Lung (tissue), 12 donors: ENCODE results near the gene HM13. TPM values are rescaled to one million over a fixed set of nuclear protein-coding genes. Genes with fewer than 3 reads are reported as not detected.

Experiments used
- ATAC-seq: fragments of 200-7000 bp; cut with Tn5 transposase; one replicate; pipeline ENCODE4 v1.9.1; 2020; ENCODE audit warnings: moderate number of reproducible peaks; ENCODE audit not compliant: insufficient read depth, low FRiP score
- DNase-seq, 3 donors: peaks; one replicate each; pipeline ENCODE4 v3.0.0-alpha.2; 2013 to 2017
- H3K27ac ChIP-seq, 2 donors: one replicate each; pipeline ENCODE4 v1.5.1; 2013; ENCODE audit warnings: mild to moderate bottlenecking in 2 of 2, moderate library complexity in 2 of 2, control low read depth in 1 of 2, inconsistent platforms in 1 of 2, low read depth in 1 of 2, low read length in 1 of 2
- H3K27me3 ChIP-seq, 3 donors: one replicate each; pipeline ENCODE4 v1.5.1; 2013; ENCODE audit warnings: low read length in 2 of 3; ENCODE audit not compliant: control insufficient read depth in 3 of 3, insufficient read depth in 3 of 3
- H3K36me3 ChIP-seq, 4 donors: one replicate each; pipeline ENCODE4 v1.5.1; 2013; ENCODE audit warnings: low read length in 4 of 4, mild to moderate bottlenecking in 1 of 4, moderate library complexity in 1 of 4; ENCODE audit not compliant: control insufficient read depth in 4 of 4, insufficient read depth in 4 of 4
- H3K4me1 ChIP-seq, 5 donors: one replicate each; pipeline ENCODE4 v1.5.1; 2013; ENCODE audit warnings: low read length in 5 of 5, mild to moderate bottlenecking in 2 of 5, moderate library complexity in 1 of 5; ENCODE audit not compliant: control insufficient read depth in 5 of 5, insufficient read depth in 5 of 5
- H3K4me3 ChIP-seq: one replicate; pipeline ENCODE4 v1.5.1; 2013; ENCODE audit warnings: mild to moderate bottlenecking, control low read depth, moderate library complexity
- H3K9ac ChIP-seq, 2 donors: one replicate each; pipeline ENCODE4 v1.5.1; 2013; ENCODE audit warnings: low read length in 2 of 2, control low read depth in 1 of 2; ENCODE audit not compliant: insufficient read depth in 1 of 2
- H3K9me3 ChIP-seq, 4 donors: one replicate each; pipeline ENCODE4 v1.5.1; 2013; ENCODE audit warnings: low read length in 3 of 4, mild to moderate bottlenecking in 1 of 4, moderate library complexity in 1 of 4; ENCODE audit not compliant: control insufficient read depth in 4 of 4, insufficient read depth in 3 of 4
- CTCF ChIP-seq: IDR thresholded peaks from 2 replicates; pipeline ENCODE4 v1.5.1; 2012; ENCODE audit warnings: mild to moderate bottlenecking; ENCODE audit errors: control extremely low read depth, extremely low read depth
- WGBS, 2 donors: extraction: QIAGEN DNeasy Blood & Tissue Kit; methylation state at CpG; one replicate each; pipeline ENCODE4 v1.1.7; 2013; 5-methylcytosine and 5-hydroxymethylcytosine counted together
- polyA plus RNA-seq, 2 donors: library from polyadenylated mRNA; stranded (reverse); fragments of 200-250 nt; gene quantifications; one replicate each; pipeline ENCODE4 v1.2.1, GENCODE V29; 2013
- total RNA-seq, 2 donors: library from RNA; depleted of rRNA in 1 of 2; stranded (reverse); fragments of >200 nt in 1 of 2; gene quantifications; one replicate each; pipeline ENCODE4 v1.2.1, GENCODE V29; 2014 to 2021
- donor health status: control.
- donor health status: control.
- donor health status: Bipolar disorder and iron deficiency.
- donor health status: healthy.
- donor health status: DM: yes; HTN: yes; CAD: no.

The HM13 gene
- total and polyA plus RNA-seq, 4 donors = 53.5 to 249 (median 205) TPM

- peaks cover 34 to 56% (median 43%) of the 10 kb centered on the region in 4 donors for H3K36me3 ChIP-seq
- DNase-seq = no peak
These were observed 21.1 kb downstream of the HM13 start for GRCh38 chr20:31535298-31535697.

GRCh38 chr20:31536575-31536974, 22.3 kb downstream of the HM13 start:
- Histone ChIP-seq H3K27ac (no peak overlapping the region), H3K27me3 (no peaks in the 10 kb centered on the region), H3K4me3 (no peak overlapping the region), H3K36me3 (peaks cover 27 to 53% (median 40%) of the 10 kb centered on the region in 4 donors), H3K9ac (no peak overlapping the region), H3K4me1 (no peaks in the 10 kb centered on the region), H3K9me3 (no peaks in the 10 kb centered on the region)
- 98 to 99% methylated on average over 5 of the region's 5 CpGs for WGBS, 2 donors
- DNase-seq (no peak), ATAC-seq (no peak)
- no peak for TF ChIP-seq CTCF

More at GRCh38 chr20:31535298-31535697, 21.1 kb downstream of the HM13 start:
- H3K4me3 ChIP-seq = no peak overlapping the region
- H3K4me1 ChIP-seq = no peaks in the 10 kb centered on the region
- ATAC-seq = no peak
- no peak overlapping the region for H3K9ac ChIP-seq
- H3K9me3 ChIP-seq = no peaks in the 10 kb centered on the region
- no peaks in the 10 kb centered on the region for H3K27me3 ChIP-seq
- TF ChIP-seq CTCF = no peak
- H3K27ac ChIP-seq = no peak overlapping the region

GRCh38 chr20:31537116-31537871, 23.1 kb downstream of the HM13 start:
- Histone ChIP-seq H3K4me1 (no peaks in the 10 kb centered on the region), H3K9me3 (no peaks in the 10 kb centered on the region), H3K27ac (no peak overlapping the region), H3K36me3 (peaks cover 24 to 53% (median 36%) of the 10 kb centered on the region in 4 donors), H3K4me3 (no peak overlapping the region), H3K27me3 (no peaks in the 10 kb centered on the region), H3K9ac (no peak overlapping the region)
- no peak for DNase-seq
- WGBS, 2 donors = 75 to 88% methylated on average over 8 of the region's 8 CpGs
- ATAC-seq = no peak
- no peak for TF ChIP-seq CTCF
